Measurements from ENCODE around the gene PNPLA5. TPM values are rescaled to one million over a fixed set of nuclear protein-coding genes. Genes with fewer than 3 reads are reported as not detected.

PNPLA5 gene
- total RNA-seq, 2 experiments from 2014 or later: not detected

DNA sequence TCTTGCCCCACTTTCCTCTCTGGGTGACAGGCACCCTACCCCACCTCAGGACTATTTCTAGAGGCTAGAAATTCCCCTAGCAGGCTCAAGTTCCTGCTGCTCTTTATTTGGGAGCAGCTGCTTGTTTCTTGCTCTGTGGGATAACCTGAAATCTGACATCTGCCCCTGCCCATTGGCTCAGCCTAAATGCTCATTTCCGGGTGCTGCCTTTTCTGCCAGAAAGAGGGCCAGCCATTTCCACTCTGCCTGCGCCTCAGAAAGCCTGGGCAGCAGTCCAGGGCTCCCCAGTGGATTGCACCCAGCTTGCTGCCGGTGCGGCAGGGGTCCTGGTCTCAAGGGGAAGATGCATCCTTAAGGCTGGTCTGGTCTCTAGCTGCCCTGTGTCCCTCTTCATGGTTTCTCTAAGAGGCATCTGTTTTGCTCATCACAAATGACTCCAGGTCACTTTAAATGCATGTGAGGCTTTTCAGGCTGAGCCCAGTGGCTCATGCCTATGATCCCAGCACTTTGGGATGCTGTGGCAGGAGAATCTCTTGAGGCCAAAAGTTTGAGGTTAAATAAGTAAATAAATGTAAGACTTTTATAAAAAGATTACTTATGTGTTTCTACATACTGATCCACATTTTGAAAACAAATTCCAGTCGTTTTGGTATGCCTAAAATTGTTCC lies 10.3 kb upstream of the PNPLA5 start:
- H3K4me3 ChIP-seq (ENCODE audit: low read length): no peak overlapping the region
- H3K9me3 ChIP-seq (ENCODE audit: control insufficient read depth in 1 of 2, insufficient read depth in 1 of 2, low read length in 2 of 2): no peaks in the 10 kb centered on the region
- no peak overlapping the region for H3K27ac ChIP-seq (ENCODE audit: low read depth in 1 of 2, low read length in 2 of 2)
- Mint-ChIP-seq H3K27me3 (peaks cover 17% of the 10 kb centered on the region), H3K9me3 (no peaks in the 10 kb centered on the region), H3K4me3 (no peak overlapping the region), H3K4me1 (ENCODE audit: low read depth) (no peaks in the 10 kb centered on the region), H3K36me3 (ENCODE audit: low read depth) (no peaks in the 10 kb centered on the region), H3K27ac (no peak overlapping the region)
- POLR2A ChIA-PET: no interaction called here
- CTCF ChIA-PET: no interaction called here
- no peaks in the 10 kb centered on the region for H3K36me3 ChIP-seq (ENCODE audit: insufficient read depth, low read length)
- H3K27me3 ChIP-seq (ENCODE audit: control insufficient read depth in 1 of 2, insufficient read depth in 2 of 2, low read length in 2 of 2): peaks cover 0 to 8% of the 10 kb centered on the region in 2 experiments
- intact Hi-C loops (cut with DNase I, micrococcal nuclease): no loop called here
- H3K4me1 ChIP-seq (ENCODE audit: insufficient read depth, low read length): no peaks in the 10 kb centered on the region
- TF ChIP-seq, protein P1, sequence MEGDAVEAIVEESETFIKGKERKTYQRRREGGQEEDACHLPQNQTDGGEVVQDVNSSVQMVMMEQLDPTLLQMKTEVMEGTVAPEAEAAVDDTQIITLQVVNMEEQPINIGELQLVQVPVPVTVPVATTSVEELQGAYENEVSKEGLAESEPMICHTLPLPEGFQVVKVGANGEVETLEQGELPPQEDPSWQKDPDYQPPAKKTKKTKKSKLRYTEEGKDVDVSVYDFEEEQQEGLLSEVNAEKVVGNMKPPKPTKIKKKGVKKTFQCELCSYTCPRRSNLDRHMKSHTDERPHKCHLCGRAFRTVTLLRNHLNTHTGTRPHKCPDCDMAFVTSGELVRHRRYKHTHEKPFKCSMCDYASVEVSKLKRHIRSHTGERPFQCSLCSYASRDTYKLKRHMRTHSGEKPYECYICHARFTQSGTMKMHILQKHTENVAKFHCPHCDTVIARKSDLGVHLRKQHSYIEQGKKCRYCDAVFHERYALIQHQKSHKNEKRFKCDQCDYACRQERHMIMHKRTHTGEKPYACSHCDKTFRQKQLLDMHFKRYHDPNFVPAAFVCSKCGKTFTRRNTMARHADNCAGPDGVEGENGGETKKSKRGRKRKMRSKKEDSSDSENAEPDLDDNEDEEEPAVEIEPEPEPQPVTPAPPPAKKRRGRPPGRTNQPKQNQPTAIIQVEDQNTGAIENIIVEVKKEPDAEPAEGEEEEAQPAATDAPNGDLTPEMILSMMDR (IDR thresholded peaks at IDR 0.05): no peak
- DNase-seq (no peak), ATAC-seq (ENCODE audit: poor library complexity) (no peak)

- H3K4me1 ChIP-seq (ENCODE audit: insufficient read depth, low read length): no peaks in the 10 kb centered on the region
- H3K4me1 Mint-ChIP-seq (ENCODE audit: low read depth): no peaks in the 10 kb centered on the region
- no peak overlapping the region for H3K27ac ChIP-seq (ENCODE audit: low read depth in 1 of 2, low read length in 2 of 2)
- H3K27me3 Mint-ChIP-seq: peaks cover 12% of the 10 kb centered on the region
- TF ChIP-seq, protein P1 (IDR thresholded peaks at IDR 0.05): no peak
- ChIA-PET POLR2A (no interaction called here), CTCF (no interaction called here)
- ATAC-seq (ENCODE audit: poor library complexity) (no peak), DNase-seq (no peak)
- no peak overlapping the region for H3K4me3 ChIP-seq (ENCODE audit: low read length)
- intact Hi-C loops (cut with DNase I, micrococcal nuclease): no loop called here
- H3K9me3 ChIP-seq (ENCODE audit: control insufficient read depth in 1 of 2, insufficient read depth in 1 of 2, low read length in 2 of 2): no peaks in the 10 kb centered on the region
- H3K27me3 ChIP-seq (ENCODE audit: control insufficient read depth in 1 of 2, insufficient read depth in 2 of 2, low read length in 2 of 2): peaks cover 0 to 2% of the 10 kb centered on the region in 2 experiments
- no peaks in the 10 kb centered on the region for H3K36me3 ChIP-seq (ENCODE audit: insufficient read depth, low read length)
- H3K27ac Mint-ChIP-seq: no peak overlapping the region
- H3K4me3 Mint-ChIP-seq: no peak overlapping the region
- H3K36me3 Mint-ChIP-seq (ENCODE audit: low read depth): no peaks in the 10 kb centered on the region
- no peaks in the 10 kb centered on the region for H3K9me3 Mint-ChIP-seq
Measured at GRCh38 chr22:43900206-43900605, 8.4 kb upstream of the PNPLA5 start.

DNA sequence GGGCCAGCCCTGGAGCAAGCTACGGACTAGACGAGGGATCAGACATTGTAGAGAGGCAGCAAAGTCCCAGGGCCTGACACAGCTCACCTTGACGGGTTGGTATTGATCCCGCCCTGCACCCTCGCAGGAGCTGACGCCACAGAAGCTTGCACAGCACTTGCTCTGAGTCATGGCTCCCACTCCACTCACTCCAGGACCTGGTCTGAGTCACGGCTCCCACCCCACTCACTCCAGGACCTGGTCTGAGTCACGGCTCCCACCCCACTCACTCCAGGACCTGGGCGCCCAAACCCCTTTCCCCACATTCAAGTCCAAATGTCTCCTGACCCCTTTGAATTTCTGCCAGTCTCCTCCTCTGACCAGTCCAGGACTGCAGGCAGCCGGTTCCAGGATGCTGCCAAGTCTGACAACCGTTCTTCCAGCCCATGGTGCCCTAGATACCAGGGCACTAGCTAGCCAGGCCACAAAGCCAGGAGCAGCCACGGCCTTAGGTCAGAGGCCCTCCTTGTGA lies 6.0 kb upstream of the PNPLA5 start:
- Mint-ChIP-seq H3K9me3 (no peaks in the 10 kb centered on the region), H3K27me3 (peaks cover 12% of the 10 kb centered on the region), H3K27ac (no peak overlapping the region), H3K36me3 (ENCODE audit: low read depth) (no peaks in the 10 kb centered on the region), H3K4me1 (ENCODE audit: low read depth) (no peaks in the 10 kb centered on the region), H3K4me3 (no peak overlapping the region)
- TF ChIP-seq, protein P1 (IDR thresholded peaks at IDR 0.05): no peak
- intact Hi-C loops (cut with DNase I, micrococcal nuclease): no loop called here
- Histone ChIP-seq H3K4me1 (ENCODE audit: insufficient read depth, low read length) (no peaks in the 10 kb centered on the region), H3K27me3 (ENCODE audit: control insufficient read depth in 1 of 2, insufficient read depth in 2 of 2, low read length in 2 of 2) (peaks cover 3 to 5% of the 10 kb centered on the region in 2 experiments), H3K9me3 (ENCODE audit: control insufficient read depth in 1 of 2, insufficient read depth in 1 of 2, low read length in 2 of 2) (no peaks in the 10 kb centered on the region), H3K36me3 (ENCODE audit: insufficient read depth, low read length) (no peaks in the 10 kb centered on the region), H3K27ac (ENCODE audit: low read depth in 1 of 2, low read length in 2 of 2) (no peak overlapping the region), H3K4me3 (ENCODE audit: low read length) (no peak overlapping the region)
- ChIA-PET CTCF (no interaction called here), POLR2A (no interaction called here)
- ATAC-seq (ENCODE audit: poor library complexity) (no peak), DNase-seq (no peak)
